Adrenal gland (tissue), 12 donors: ENCODE measurements around the gene PLSCR3. TPM values are rescaled to one million over a fixed set of nuclear protein-coding genes. Genes with fewer than 3 reads are reported as not detected.

ENCODE experiments used
- DNase-seq, 7 donors: peaks; one replicate each; pipeline ENCODE4 v3.0.0-alpha.2; 2019 to 2020
- H3K27ac ChIP-seq, 5 donors: fragments of 200-600 bp; sonication (generic) in 4 of 5; 1 replicate in 3 of 5; 2 replicates in 2 of 5; pipeline versions ENCODE4 v1.5.1 to v1.8.0; 2016 to 2020; ENCODE audit warnings: mild to moderate bottlenecking in 1 of 5
- H3K27me3 ChIP-seq: fragments of 200-600 bp; 2 replicates; pipeline ENCODE4 v1.8.0; 2021
- H3K36me3 ChIP-seq, 2 donors: fragments of 200-600 bp; replicated peaks in 1 of 2; 1 replicate in 1 of 2; 2 replicates in 1 of 2; pipeline versions ENCODE4 v1.5.1 to v1.8.0; 2018 to 2022
- H3K4me1 ChIP-seq, 2 donors: fragments of 200-600 bp; replicated peaks in 1 of 2; 1 replicate in 1 of 2; 2 replicates in 1 of 2; pipeline versions ENCODE4 v1.5.1 to v1.8.0; 2018 to 2021
- H3K4me3 ChIP-seq, 4 donors: fragments of 200-600 bp; sonication (generic) in 3 of 4; one replicate each; pipeline ENCODE4 v1.5.1; 2016 to 2018
- H3K9me3 ChIP-seq, 3 donors: fragments of 200-600 bp; sonication (generic) in 1 of 3; replicated peaks in 1 of 3; 1 replicate in 2 of 3; 2 replicates in 1 of 3; pipeline versions ENCODE4 v1.5.1 to v1.8.0; 2016 to 2021
- POLR2A ChIP-seq, 2 donors: fragments of 450-650 bp; IDR thresholded peaks; one replicate each; pipeline ENCODE4 v1.6.1; 2017; ENCODE audit warnings: antibody characterized with exemption in 2 of 2, mild to moderate bottlenecking in 2 of 2, moderate library complexity in 1 of 2
- WGBS, 4 donors: extraction: QIAGEN DNeasy Blood & Tissue Kit in 2 of 4; methylation state at CpG; one replicate each; pipeline versions ENCODE4 v1.1.5 to v1.1.7; 2013 to 2017; 5-methylcytosine and 5-hydroxymethylcytosine counted together
- intact Hi-C, 2 donors: fragments of 100-400 bp; cut with DNase I; formaldehyde crosslinking; loops; one replicate each; pipeline versions ENCODE4 v1.14.1 to v1.15.0; 2022 to 2023
- polyA plus RNA-seq, 3 donors: library from polyadenylated mRNA; stranded (reverse); fragments of 200-250 nt in 2 of 3; fragments of 350-450 nt in 1 of 3; fragmentation: Illumina TruSeq in 1 of 3; extraction: RNeasy Lipid Tissue Mini Kit (QIAGEN cat#74804) in 1 of 3; gene quantifications; one replicate each; pipeline ENCODE4 v1.2.3, GENCODE V29; 2013 to 2014
- total RNA-seq, 9 donors: library from RNA; depleted of rRNA in 4 of 9; stranded (reverse); fragments of >200 nt in 4 of 9; fragments of 120-200 nt in 1 of 9; fragmentation: NEBNext Ultra II Directional in 1 of 9; extraction: Animal tissue kit (Norgen Biotek cat#: 25700) in 1 of 9; gene quantifications; one replicate each; pipeline versions ENCODE4 v1.1.0 to v1.2.4, GENCODE V29; 2013 to 2023
- TF ChIP-seq, protein P1 (sequence below), 6 experiments: fragments of 450-650 bp in 4 of 6; fragments of 200-600 bp in 2 of 6; sonication (generic) in 1 of 6; IDR thresholded peaks; 1 replicate in 5 of 6; 2 replicates in 1 of 6; pipeline versions ENCODE4 v1.5.1 to v1.8.0; 2016 to 2021; ENCODE audit warnings: antibody characterized with exemption in 6 of 6, mild to moderate bottlenecking in 2 of 6, moderate library complexity in 1 of 6
- donor health status: healthy with polysubstance abuse.
- donor health status: Bipolar disorder and iron deficiency.
- donor health status: DM: yes; HTN: yes; CAD: no.
- donor health status: DM: no; HTN: no; CAD: no.
- donor health status: DM: no; HTN: no; CAD: no.
- donor health status: DM: yes; HTN: yes; CAD: no.

Gene PLSCR3
- total and polyA plus RNA-seq, 12 donors: 7.7 to 42.5 (median 27.9) TPM

- Histone ChIP-seq H3K27ac (peak overlapping the region in 4 of 5 donors; percentile 78 to 94 (median 89)), H3K27me3 (no peaks in the 10 kb centered on the region), H3K9me3 (no peaks in the 10 kb centered on the region), H3K4me1 (peaks cover 52 to 53% of the 10 kb centered on the region in 2 donors), H3K36me3 (no peaks in the 10 kb centered on the region), H3K4me3 (peak overlapping the region in 2 of 4 donors; percentile 54 to 62)
- intact Hi-C loops: loop anchor here (5.0 kb wide), 2 partner anchors 38 to 123 kb away; partner anchors contain the start of genes SENP3 (in 1 of the 2) and ZBTB4 (in 1 of the 2)
- DNase-seq: no peak
- 44 to 52% (median 46%) methylated on average over 11 of the region's 11 CpGs for WGBS, 4 donors
- no peak for TF ChIP-seq POLR2A (IDR thresholded peaks at IDR 0.05)
- TF ChIP-seq, protein P1, sequence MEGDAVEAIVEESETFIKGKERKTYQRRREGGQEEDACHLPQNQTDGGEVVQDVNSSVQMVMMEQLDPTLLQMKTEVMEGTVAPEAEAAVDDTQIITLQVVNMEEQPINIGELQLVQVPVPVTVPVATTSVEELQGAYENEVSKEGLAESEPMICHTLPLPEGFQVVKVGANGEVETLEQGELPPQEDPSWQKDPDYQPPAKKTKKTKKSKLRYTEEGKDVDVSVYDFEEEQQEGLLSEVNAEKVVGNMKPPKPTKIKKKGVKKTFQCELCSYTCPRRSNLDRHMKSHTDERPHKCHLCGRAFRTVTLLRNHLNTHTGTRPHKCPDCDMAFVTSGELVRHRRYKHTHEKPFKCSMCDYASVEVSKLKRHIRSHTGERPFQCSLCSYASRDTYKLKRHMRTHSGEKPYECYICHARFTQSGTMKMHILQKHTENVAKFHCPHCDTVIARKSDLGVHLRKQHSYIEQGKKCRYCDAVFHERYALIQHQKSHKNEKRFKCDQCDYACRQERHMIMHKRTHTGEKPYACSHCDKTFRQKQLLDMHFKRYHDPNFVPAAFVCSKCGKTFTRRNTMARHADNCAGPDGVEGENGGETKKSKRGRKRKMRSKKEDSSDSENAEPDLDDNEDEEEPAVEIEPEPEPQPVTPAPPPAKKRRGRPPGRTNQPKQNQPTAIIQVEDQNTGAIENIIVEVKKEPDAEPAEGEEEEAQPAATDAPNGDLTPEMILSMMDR (IDR thresholded peaks at IDR 0.05): no peak
These were observed 44.5 kb upstream of the PLSCR3 start for GRCh38 chr17:7438656-7439460.

DNA sequence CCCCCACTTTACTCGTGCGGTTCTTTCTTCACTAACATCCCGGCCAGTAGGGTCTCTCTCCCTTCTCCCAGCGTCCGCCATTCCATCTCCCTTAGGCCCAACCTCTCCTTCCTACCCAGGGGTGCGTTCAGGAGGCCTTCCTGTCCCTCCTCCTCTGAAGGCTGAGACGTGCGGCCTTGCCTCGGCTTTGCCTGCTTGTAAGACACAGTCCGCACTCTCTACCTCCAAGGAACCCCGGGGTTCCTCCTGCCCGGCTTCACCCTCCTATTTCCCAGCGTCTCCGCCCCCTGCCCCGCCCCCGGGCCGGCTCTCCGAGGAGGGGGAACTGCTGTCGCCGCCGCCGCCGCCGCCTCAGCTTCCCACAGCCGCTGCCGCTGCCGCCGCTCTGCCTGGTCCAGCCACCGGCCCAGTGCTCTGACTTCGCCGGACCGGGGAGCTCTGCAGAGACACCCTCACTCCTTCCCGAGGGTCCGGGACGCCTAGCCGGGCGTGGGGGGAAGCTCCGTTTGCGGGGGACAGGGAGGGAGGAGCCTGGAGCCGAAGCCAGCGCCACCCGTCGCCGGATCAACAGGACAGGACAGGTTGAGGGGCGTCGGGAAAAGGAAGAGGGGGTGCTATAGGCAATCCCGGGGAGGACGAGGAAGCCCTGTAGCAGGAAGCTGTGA lies 43.8 kb upstream of the PLSCR3 start:
- intact Hi-C loops: loop anchor here (5.0 kb wide), 2 partner anchors 39 to 124 kb away; partner anchors contain the start of genes SENP3 (in 1 of the 2) and ZBTB4 (in 1 of the 2)
- peak; percentile 72 to 88 (median 79) for DNase-seq
- TF ChIP-seq POLR2A (IDR thresholded peaks at IDR 0.05): peak in 1 of 2 donors; percentile 55
- TF ChIP-seq, protein P1 (IDR thresholded peaks at IDR 0.05): no peak
- H3K27me3 ChIP-seq: no peaks in the 10 kb centered on the region
- H3K9me3 ChIP-seq: no peaks in the 10 kb centered on the region
- H3K36me3 ChIP-seq: no peaks in the 10 kb centered on the region
- peaks cover 50 to 52% of the 10 kb centered on the region in 2 donors for H3K4me1 ChIP-seq
- H3K4me3 ChIP-seq: peak overlapping the region in 3 of 4 donors; percentile 30 to 62 (median 54)
- H3K27ac ChIP-seq: peak overlapping the region; percentile 78 to 94 (median 90)
- 22 to 29% (median 25%) methylated on average over 21 to 48 of the region's 48 CpGs for WGBS, 4 donors

DNA sequence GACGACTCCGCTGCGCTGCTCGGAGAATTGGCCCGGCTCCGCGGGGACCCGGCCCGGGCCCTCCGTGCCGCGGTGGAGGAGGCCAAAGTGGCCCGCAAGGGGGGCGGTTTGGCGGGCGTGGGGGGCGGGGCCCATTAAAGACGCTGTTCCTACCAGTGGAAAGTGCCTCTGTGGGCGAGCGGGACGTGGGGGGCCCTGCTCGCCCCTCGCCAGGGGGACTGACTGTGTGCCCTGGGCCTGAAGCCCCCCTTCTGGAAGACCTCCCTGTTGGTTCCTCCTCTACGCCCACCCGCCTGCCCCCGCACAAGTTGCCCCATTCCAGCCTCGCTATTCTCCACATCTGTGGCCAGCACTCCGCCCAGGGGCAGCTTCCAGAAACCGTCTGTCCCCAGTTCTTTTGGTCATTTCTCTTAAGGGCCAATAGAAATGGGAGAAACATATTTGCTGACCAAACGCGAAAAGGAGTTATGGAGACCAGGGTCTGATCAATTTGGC lies 43.1 kb upstream of the PLSCR3 start:
- WGBS, 4 donors: 18 to 49% (median 27%) methylated on average over 10 to 31 of the region's 31 CpGs
- H3K27me3 ChIP-seq: no peaks in the 10 kb centered on the region
- peak in 2 of 7 donors; percentile 53 to 58 for DNase-seq
- TF ChIP-seq, protein P1 (IDR thresholded peaks at IDR 0.05): no peak
- TF ChIP-seq POLR2A (IDR thresholded peaks at IDR 0.05): no peak
- H3K4me3 ChIP-seq: peak overlapping the region in 2 of 4 donors; percentile 30 to 62
- peak overlapping the region; percentile 78 to 94 (median 90) for H3K27ac ChIP-seq
- no peaks in the 10 kb centered on the region for H3K36me3 ChIP-seq
- H3K9me3 ChIP-seq: no peaks in the 10 kb centered on the region
- intact Hi-C loops: loop anchor here (5.0 kb wide), 2 partner anchors 40 to 125 kb away; partner anchors contain the start of genes SENP3 (in 1 of the 2) and ZBTB4 (in 1 of the 2)
- peaks cover 50 to 52% of the 10 kb centered on the region in 2 donors for H3K4me1 ChIP-seq
